Natural killer cell treated with Interleukin-12 subunit alpha and Interleukin-12 subunit beta and Interleukin-15 and Interleukin-18, amount 100 ng/mL, for 72 hours (primary cell): ENCODE results near the gene VWA8. TPM values are rescaled to one million over a fixed set of nuclear protein-coding genes. Genes with fewer than 3 reads are reported as not detected.
"Not testable (repeated sequence)": the region's sequence is repeated elsewhere in the genome, so short reads cannot be mapped to it uniquely, and the experiment has no call there.

Source experiments
- ATAC-seq, 2 donors: fragments of 150-1000 bp; cut with Tn5 transposase in 1 of 2; sonication (Bioruptor Pico), chemical (Tn5 transposase) in 1 of 2; 2 replicates each; pipeline ENCODE4 v1.10.0; 2021
- DNase-seq: peaks from one replicate; pipeline ENCODE4 v3.0.0; 2022; ENCODE audit warnings: low spot score
- H3K27ac Mint-ChIP-seq, 2 donors: 1 replicate in 1 of 2; 2 replicates in 1 of 2; pipeline ENCODE4 v1.8.0; 2022; ENCODE audit warnings: mixed read lengths in 2 of 2, mild to moderate bottlenecking in 1 of 2, moderate library complexity in 1 of 2
- H3K27me3 Mint-ChIP-seq, 2 donors: 1 replicate in 1 of 2; 2 replicates in 1 of 2; pipeline ENCODE4 v1.8.0; 2022; ENCODE audit warnings: mixed read lengths in 2 of 2
- H3K36me3 Mint-ChIP-seq: one replicate; pipeline ENCODE4 v1.8.0; 2022; ENCODE audit warnings: mixed read lengths
- H3K4me1 Mint-ChIP-seq, 2 donors: 1 replicate in 1 of 2; 2 replicates in 1 of 2; pipeline ENCODE4 v1.8.0; 2022; ENCODE audit warnings: low read depth in 2 of 2, mixed read lengths in 2 of 2, mild to moderate bottlenecking in 1 of 2
- H3K4me3 Mint-ChIP-seq: one replicate; pipeline ENCODE4 v1.8.0; 2022; ENCODE audit warnings: mixed read lengths
- H3K9me3 Mint-ChIP-seq: 2 replicates; pipeline ENCODE4 v1.8.0; 2022; ENCODE audit warnings: mixed read lengths
- total RNA-seq, 2 donors: library from RNA; stranded (reverse); gene quantifications; one replicate each; pipeline ENCODE4 v1.2.3, GENCODE V29; 2022

VWA8 gene
- total RNA-seq, 2 donors from 2014 or later = 15.6 to 24.0 TPM

DNA sequence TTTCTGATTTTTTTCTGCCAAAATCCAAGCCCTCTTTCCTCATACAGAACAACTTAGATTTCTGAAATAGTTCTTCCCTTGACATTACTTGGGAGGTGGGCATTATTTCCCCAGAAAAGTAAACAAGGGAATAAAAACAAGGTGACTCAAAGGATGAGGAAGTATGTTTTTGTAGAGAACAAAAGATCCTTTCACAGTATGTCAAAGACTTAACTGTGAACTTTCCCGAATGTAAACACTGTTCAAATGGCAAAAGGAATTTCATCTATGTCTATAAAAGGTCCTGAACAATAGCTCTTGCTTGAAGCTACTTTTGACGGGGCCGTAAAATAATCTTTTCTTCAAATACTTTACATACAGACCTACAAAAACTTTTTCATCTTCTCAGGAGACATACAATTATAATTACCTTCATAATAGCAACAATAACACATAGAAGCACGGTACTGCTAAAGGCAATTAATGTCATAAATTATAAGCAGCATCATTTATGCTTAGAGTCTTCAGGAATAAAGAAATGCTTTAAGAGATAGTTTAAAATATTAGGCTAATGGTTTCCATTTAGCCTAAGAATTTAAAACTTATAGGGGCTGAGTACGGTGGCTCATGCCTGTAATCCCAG is 312.5 kb downstream of the VWA8 start:
- Mint-ChIP-seq H3K27ac (no peak overlapping the region), H3K27me3 (no peaks in the 10 kb centered on the region), H3K4me3 (no peak overlapping the region), H3K36me3 (no peaks in the 10 kb centered on the region), H3K9me3 (no peaks in the 10 kb centered on the region), H3K4me1 (no peaks in the 10 kb centered on the region)
- ATAC-seq (no peak), DNase-seq (no peak)

GRCh38 chr13:41647699-41648313 is 313.1 kb downstream of the VWA8 start:
- not testable (repeated sequence) for H3K27me3 Mint-ChIP-seq, H3K4me1 Mint-ChIP-seq, H3K4me3 Mint-ChIP-seq, H3K36me3 Mint-ChIP-seq, ATAC-seq, H3K9me3 Mint-ChIP-seq, H3K27ac Mint-ChIP-seq, DNase-seq

GRCh38 chr13:41645331-41645730 is 315.6 kb downstream of the VWA8 start:
- no peaks in the 10 kb centered on the region for H3K4me1 Mint-ChIP-seq
- DNase-seq (no peak), ATAC-seq (no peak)
- no peaks in the 10 kb centered on the region for H3K36me3 Mint-ChIP-seq
- H3K27me3 Mint-ChIP-seq = no peaks in the 10 kb centered on the region
- H3K27ac Mint-ChIP-seq = no peak overlapping the region
- H3K4me3 Mint-ChIP-seq = no peak overlapping the region
- no peaks in the 10 kb centered on the region for H3K9me3 Mint-ChIP-seq

- DNase-seq (no peak), ATAC-seq (no peak)
- Mint-ChIP-seq H3K36me3 (no peaks in the 10 kb centered on the region), H3K4me1 (no peaks in the 10 kb centered on the region), H3K27ac (no peak overlapping the region), H3K4me3 (no peak overlapping the region), H3K27me3 (no peaks in the 10 kb centered on the region), H3K9me3 (no peaks in the 10 kb centered on the region)
Measured at GRCh38 chr13:41644742-41645141, 316.2 kb downstream of the VWA8 start.

DNA sequence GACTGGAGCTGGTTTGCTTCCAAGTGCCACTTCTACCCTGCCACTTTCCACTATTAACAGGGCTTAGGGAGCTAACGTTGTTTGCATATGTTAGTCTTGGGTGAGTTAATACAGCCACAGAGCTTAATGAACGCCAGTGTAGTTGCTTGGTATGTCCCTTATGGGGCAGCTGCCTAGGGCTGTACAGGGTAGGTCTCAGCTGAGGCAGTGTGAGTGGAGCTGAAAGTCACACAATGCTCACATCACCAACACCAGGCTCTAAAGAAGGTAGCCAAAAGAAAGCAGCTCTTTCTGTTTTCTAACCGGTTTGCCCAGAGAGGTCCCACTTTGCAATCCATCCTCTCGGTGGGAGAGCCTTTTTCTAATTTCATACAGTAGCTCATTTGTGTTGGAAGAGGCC is 317.4 kb downstream of the VWA8 start:
- H3K4me1 Mint-ChIP-seq = no peaks in the 10 kb centered on the region
- H3K4me3 Mint-ChIP-seq = no peak overlapping the region
- H3K27ac Mint-ChIP-seq = no peak overlapping the region
- DNase-seq (no peak), ATAC-seq (no peak)
- H3K9me3 Mint-ChIP-seq = no peaks in the 10 kb centered on the region
- H3K36me3 Mint-ChIP-seq = no peaks in the 10 kb centered on the region
- H3K27me3 Mint-ChIP-seq = no peaks in the 10 kb centered on the region

DNA sequence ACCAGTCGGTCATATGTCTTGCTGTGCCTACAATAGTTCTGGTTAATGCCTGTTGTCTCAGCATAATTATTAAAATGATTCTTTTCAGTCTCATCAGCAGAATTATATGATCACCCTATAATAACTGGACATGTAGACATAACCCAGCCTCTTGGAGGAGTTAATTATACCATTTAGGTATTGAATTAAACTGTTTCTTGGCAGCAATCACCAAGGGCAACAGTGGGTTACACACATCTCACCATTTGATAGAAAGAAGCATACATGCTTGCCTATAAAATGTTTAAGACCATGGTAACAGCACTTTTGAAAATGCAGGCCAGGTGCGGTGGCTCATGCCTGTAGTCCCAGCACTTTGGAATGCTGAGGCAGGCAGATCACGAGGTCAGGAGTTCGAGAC is 318.9 kb downstream of the VWA8 start:
- Mint-ChIP-seq H3K9me3 (no peaks in the 10 kb centered on the region), H3K27ac (no peak overlapping the region), H3K4me3 (no peak overlapping the region), H3K36me3 (no peaks in the 10 kb centered on the region), H3K4me1 (no peaks in the 10 kb centered on the region), H3K27me3 (no peaks in the 10 kb centered on the region)
- no peak for DNase-seq
- no peak for ATAC-seq

- ATAC-seq = no peak
- no peaks in the 10 kb centered on the region for H3K9me3 Mint-ChIP-seq
- no peaks in the 10 kb centered on the region for H3K27me3 Mint-ChIP-seq
- no peak for DNase-seq
- H3K36me3 Mint-ChIP-seq = no peaks in the 10 kb centered on the region
- no peak overlapping the region for H3K4me3 Mint-ChIP-seq
- H3K4me1 Mint-ChIP-seq = no peaks in the 10 kb centered on the region
- no peak overlapping the region for H3K27ac Mint-ChIP-seq
Measured at GRCh38 chr13:41641429-41641828, 319.5 kb downstream of the VWA8 start.

DNA sequence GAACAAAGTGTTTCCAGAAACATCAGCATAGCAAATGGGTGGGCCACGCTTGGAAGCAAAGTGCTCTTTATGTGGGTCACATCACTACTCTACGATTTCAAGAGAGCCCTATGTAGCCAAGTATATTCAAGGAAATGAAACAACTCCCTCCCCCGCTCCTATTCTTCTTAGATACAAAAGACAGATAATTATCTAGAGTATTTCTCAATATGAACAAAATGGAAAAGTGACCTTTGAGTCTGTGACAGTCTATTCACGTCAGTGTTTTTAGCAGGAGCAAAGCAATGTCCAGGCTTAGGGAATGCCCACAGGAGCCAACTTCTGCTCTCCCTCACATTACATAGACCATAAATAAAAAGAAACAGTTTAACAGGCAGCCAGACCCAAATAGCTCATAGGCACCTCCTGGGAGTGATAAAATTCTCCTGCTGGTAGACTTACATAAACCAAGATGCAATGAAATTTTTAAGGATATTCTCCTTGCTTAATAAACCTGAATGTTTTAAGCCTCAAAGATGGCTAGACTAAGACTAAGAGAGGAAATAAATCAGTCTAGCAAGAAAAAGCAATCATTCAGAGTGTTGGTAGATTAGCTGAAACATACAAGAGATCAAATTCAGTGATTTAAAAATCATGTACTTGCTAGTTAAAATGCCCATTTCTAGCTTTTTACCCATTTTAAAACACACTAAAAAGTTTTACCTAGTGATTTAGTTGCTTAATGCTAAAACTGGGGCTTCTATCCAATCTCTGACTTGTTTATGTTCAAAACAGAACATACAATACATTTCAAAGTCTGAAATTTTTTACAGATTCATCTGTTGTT is 320.7 kb downstream of the VWA8 start:
- Mint-ChIP-seq H3K27ac (no peak overlapping the region), H3K9me3 (no peaks in the 10 kb centered on the region), H3K27me3 (no peaks in the 10 kb centered on the region), H3K4me3 (no peak overlapping the region), H3K4me1 (no peaks in the 10 kb centered on the region), H3K36me3 (no peaks in the 10 kb centered on the region)
- ATAC-seq = no peak
- DNase-seq = no peak

DNA sequence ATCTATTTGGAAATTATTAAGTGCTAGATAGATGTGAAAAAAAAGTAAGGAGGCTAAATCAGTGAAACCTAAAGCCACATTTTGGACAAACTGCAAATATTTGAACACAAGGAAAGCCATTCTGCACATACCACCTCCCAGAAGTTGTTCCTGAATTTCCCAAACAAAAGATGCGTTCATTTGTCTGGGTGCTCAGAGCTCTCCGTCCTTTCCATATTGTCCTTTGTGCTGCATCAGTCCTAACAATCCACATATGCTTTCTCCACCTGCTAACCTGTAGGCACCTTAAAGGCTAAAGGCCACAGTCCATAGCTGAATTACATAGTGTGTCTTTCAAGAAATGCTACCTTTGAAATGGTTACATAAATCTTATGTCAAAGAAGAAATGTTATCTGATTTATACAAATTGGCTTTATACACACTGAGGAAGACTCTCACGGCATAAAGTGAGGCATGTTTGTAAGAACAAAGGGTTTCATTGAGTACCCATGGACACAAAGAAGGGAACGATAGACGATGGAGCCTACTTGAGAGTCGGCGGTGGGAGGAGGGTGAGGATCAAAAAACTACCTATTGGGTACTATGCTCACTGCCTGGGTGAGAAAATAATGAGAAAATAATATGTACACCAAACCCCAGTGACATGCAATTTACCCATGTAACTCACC is 321.5 kb downstream of the VWA8 start:
- Mint-ChIP-seq H3K9me3 (no peaks in the 10 kb centered on the region), H3K4me1 (no peaks in the 10 kb centered on the region), H3K27me3 (no peaks in the 10 kb centered on the region), H3K4me3 (no peak overlapping the region), H3K27ac (no peak overlapping the region), H3K36me3 (no peaks in the 10 kb centered on the region)
- DNase-seq (no peak), ATAC-seq (no peak)

DNA sequence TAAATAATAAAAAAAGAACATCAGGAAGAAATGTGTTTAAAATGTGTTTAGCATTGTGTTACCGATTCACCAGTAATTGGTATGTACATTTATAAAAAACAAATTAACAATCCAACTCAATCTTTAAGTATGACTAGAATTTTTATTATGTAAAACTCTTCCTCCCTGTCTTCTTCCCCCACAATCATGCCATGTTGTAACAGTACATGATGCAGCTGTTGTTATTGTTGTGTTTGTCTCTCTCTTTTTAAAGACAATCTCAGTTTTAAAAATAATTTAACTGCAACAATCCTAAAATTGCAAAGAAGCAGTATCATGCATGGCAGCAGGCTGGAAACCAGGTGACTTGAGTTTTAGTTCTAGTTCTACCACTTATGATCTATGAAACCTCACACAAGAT is 323.3 kb downstream of the VWA8 start:
- DNase-seq = no peak
- Mint-ChIP-seq H3K27ac (no peak overlapping the region), H3K9me3 (no peaks in the 10 kb centered on the region), H3K36me3 (no peaks in the 10 kb centered on the region), H3K4me1 (no peaks in the 10 kb centered on the region), H3K27me3 (no peaks in the 10 kb centered on the region), H3K4me3 (no peak overlapping the region)
- ATAC-seq = no peak

DNA sequence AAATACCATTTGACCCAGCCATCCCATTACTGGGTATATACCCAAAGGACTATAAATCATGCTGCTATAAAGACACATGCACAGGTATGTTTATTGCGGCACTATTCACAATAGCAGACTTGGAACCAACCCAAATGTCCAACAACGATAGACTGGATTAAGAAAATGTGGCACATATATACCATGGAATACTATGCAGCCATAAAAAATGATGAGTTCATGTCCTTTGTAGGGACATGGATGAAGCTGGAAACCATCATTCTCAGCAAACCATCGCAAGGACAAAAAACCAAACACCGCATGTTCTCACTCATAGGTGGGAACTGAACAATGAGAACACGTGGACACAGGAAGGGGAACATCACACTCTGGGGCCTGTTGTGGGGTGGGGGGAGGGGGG is 323.9 kb downstream of the VWA8 start:
- DNase-seq, ATAC-seq, H3K4me1 Mint-ChIP-seq: not testable (repeated sequence)

GRCh38 chr13:41636590-41636989 is 324.3 kb downstream of the VWA8 start:
- H3K36me3 Mint-ChIP-seq, H3K4me1 Mint-ChIP-seq, H3K9me3 Mint-ChIP-seq, ATAC-seq, H3K27me3 Mint-ChIP-seq, H3K4me3 Mint-ChIP-seq, H3K27ac Mint-ChIP-seq, DNase-seq: not testable (repeated sequence)

More for the DNA sequence above, 323.9 kb downstream of the VWA8 start:
- H3K36me3 Mint-ChIP-seq, H3K9me3 Mint-ChIP-seq, H3K4me3 Mint-ChIP-seq, H3K27ac Mint-ChIP-seq, H3K27me3 Mint-ChIP-seq: not testable (repeated sequence)

GRCh38 chr13:41634407-41634806 is 326.5 kb downstream of the VWA8 start:
- H3K4me3 Mint-ChIP-seq = no peak overlapping the region
- H3K36me3 Mint-ChIP-seq = no peaks in the 10 kb centered on the region
- H3K4me1 Mint-ChIP-seq = no peaks in the 10 kb centered on the region
- no peaks in the 10 kb centered on the region for H3K27me3 Mint-ChIP-seq
- no peak for DNase-seq
- H3K9me3 Mint-ChIP-seq = no peaks in the 10 kb centered on the region
- ATAC-seq = no peak
- H3K27ac Mint-ChIP-seq = no peak overlapping the region

DNA sequence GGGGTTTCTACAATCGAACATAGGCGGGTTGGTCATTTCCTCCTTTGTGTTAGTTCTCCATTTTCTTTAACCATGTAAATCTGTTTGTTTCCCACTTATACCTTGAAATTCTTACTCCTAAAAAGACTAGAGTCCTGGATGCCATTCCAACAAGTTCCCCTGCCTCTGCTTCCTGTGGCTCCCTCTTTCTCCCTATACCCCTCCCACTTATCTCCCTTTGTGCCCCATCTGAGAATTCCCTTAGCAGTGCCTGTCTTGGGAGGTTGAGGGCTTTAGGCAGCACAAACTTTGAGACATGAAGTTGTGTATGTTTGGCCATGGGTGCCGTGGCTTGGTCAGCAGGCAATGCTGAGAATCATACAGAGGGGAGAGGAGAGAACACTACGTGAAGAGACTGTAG is 327.1 kb downstream of the VWA8 start:
- no peaks in the 10 kb centered on the region for H3K27me3 Mint-ChIP-seq
- ATAC-seq = no peak
- H3K27ac Mint-ChIP-seq = no peak overlapping the region
- no peaks in the 10 kb centered on the region for H3K9me3 Mint-ChIP-seq
- H3K36me3 Mint-ChIP-seq = no peaks in the 10 kb centered on the region
- H3K4me3 Mint-ChIP-seq = no peak overlapping the region
- DNase-seq = no peak
- no peaks in the 10 kb centered on the region for H3K4me1 Mint-ChIP-seq
